G401.6 (cell line): ENCODE results near the gene MYO5A.
"Not testable (repeated sequence)": the region's sequence is repeated elsewhere in the genome, so short reads cannot be mapped to it uniquely, and the experiment has no call there.

Source experiments
- FAIRE-seq: peaks from 2 replicates; lab custom pipeline; 2012; peaks lifted over from hg19 to GRCh38; lab: Jason Lieb, UNC

The MYO5A gene

GRCh38 chr15:52540374-52541012 lies 11.8 kb upstream of the MYO5A start:
- FAIRE-seq, result no peak

- FAIRE-seq, result no peak
Measured at GRCh38 chr15:52537459-52537858, 8.8 kb upstream of the MYO5A start.

GRCh38 chr15:52532427-52532826 lies 3.7 kb upstream of the MYO5A start:
- FAIRE-seq, result no peak

- FAIRE-seq, result no peak
Measured at GRCh38 chr15:52529940-52530339, 1.3 kb upstream of the MYO5A start.

- no peak for FAIRE-seq
Measured at GRCh38 chr15:52529341-52529924, 753 bp upstream of the MYO5A start.

GRCh38 chr15:52527911-52528563 lies 643 bp downstream of the MYO5A start:
- no peak for FAIRE-seq

- no peak for FAIRE-seq
Measured at GRCh38 chr15:52527196-52527910, 1.3 kb downstream of the MYO5A start.

GRCh38 chr15:52524223-52525136 lies 4.2 kb downstream of the MYO5A start:
- no peak for FAIRE-seq

- no peak for FAIRE-seq
Measured at GRCh38 chr15:52523647-52524046, 5.0 kb downstream of the MYO5A start.

- no peak for FAIRE-seq
Measured at GRCh38 chr15:52523192-52523591, 5.5 kb downstream of the MYO5A start.

- no peak for FAIRE-seq
Measured at GRCh38 chr15:52521682-52522081, 7.0 kb downstream of the MYO5A start.

GRCh38 chr15:52520421-52520820 lies 8.3 kb downstream of the MYO5A start:
- no peak for FAIRE-seq

GRCh38 chr15:52518487-52519371 lies 10.0 kb downstream of the MYO5A start:
- FAIRE-seq, result no peak

- no peak for FAIRE-seq
Measured at GRCh38 chr15:52517014-52517413, 11.7 kb downstream of the MYO5A start.

- FAIRE-seq, result no peak
Measured at GRCh38 chr15:52515343-52515742, 13.3 kb downstream of the MYO5A start.

- FAIRE-seq, result no peak
Measured at GRCh38 chr15:52514482-52514881, 14.2 kb downstream of the MYO5A start.

- not testable (repeated sequence) for FAIRE-seq
Measured at GRCh38 chr15:52512869-52513268, 15.8 kb downstream of the MYO5A start.

GRCh38 chr15:52511084-52511483 lies 17.6 kb downstream of the MYO5A start:
- no peak for FAIRE-seq

GRCh38 chr15:52509500-52510245 lies 19.0 kb downstream of the MYO5A start:
- no peak for FAIRE-seq

GRCh38 chr15:52506549-52506948 lies 22.1 kb downstream of the MYO5A start:
- FAIRE-seq, result no peak
